ENCODE measurements around the gene DNMT1.

DNMT1 gene

DNA sequence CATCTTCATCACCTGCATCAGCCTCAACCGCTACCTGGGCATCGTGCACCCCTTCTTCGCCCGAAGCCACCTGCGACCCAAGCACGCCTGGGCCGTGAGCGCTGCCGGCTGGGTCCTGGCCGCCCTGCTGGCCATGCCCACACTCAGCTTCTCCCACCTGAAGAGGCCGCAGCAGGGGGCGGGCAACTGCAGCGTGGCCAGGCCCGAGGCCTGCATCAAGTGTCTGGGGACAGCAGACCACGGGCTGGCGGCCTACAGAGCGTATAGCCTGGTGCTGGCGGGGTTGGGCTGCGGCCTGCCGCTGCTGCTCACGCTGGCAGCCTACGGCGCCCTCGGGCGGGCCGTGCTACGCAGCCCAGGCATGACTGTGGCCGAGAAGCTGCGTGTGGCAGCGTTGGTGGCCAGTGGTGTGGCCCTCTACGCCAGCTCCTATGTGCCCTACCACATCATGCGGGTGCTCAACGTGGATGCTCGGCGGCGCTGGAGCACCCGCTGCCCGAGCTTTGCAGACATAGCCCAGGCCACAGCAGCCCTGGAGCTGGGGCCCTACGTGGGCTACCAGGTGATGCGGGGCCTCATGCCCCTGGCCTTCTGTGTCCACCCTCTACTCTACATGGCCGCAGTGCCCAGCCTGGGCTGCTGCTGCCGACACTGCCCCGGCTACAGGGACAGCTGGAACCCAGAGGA, 80.6 kb downstream of the DNMT1 start:
- DNase-seq (peak; percentile 32), ATAC-seq (peak; percentile 2)

DNA sequence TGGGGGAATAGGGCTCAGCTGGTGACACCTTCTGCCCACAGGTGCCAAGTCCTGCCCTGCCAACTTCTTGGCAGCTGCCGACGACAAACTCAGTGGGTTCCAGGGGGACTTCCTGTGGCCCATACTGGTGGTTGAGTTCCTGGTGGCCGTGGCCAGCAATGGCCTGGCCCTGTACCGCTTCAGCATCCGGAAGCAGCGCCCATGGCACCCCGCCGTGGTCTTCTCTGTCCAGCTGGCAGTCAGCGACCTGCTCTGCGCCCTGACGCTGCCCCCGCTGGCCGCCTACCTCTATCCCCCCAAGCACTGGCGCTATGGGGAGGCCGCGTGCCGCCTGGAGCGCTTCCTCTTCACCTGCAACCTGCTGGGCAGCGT, 81.2 kb downstream of the DNMT1 start:
- ATAC-seq (no peak), DNase-seq (peak; percentile 40)

DNA sequence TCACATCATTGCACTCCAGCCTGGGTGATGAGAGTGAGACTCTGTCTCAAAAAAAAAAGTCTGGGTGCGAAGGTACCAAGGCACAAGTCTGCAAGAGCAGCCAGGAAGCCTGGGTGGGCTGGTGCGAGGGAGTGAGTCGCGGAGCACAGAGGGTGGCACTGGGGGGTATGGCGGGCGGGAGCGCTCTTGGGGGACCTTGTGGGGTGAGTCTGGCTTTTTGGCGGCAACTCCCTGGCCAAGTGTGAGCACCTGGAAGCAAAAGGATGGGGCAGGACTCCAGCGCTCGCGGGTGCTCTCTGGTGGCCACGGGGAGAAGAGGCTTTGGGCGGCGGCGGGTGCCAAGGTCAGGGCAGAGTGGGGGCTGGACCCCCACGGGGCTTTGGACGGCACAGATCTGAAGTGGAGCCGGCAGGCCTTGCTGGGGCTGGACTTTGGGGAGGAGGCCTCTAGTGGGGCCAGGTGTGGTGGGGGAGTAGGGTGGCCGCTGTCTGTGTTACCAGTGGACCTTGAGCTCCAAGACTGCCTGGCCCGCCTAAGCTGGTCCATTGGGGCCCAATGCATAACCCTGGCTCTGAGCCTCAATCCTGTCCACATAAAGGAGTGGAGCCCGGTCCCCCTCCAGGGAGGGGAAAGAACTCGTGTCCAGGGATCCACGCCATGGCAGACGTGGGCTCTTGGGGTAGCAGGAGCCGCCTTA, 81.7 kb downstream of the DNMT1 start:
- DNase-seq, result peak; percentile 84

DNA sequence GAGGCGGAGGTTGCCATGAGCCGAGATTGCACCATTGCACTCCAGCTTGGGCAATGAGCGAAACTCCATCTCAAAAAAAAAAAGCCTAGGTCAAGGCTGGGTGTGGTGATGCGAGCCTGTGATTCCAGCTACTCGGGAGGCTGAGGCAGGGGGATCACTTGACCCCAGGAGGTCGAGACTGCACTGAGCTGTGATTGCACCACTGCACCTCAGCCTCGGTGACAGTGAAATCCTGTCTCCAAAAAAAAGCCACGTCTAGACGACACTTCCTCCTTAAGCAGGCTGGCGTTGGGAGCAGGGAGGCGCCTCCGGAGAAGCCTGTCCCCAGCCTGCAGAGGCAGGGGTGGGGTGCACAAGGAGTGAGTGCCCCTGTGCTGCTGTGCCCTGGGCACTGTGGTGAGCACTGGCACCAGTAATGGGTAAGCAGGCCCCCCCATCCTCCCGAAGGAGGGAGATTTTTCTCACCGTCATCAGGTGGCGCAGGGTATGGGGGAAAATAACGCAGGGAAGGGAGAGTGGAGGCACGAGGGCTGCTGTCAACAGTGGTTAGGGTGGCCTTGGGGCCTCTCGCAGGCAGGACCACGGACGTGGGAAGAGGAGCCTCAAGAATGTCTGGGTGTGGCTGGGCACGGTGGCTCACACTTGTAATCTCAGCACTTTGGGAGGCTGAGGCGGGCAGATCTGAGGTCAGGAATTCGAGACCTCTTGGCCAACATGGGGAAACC, 82.6 kb downstream of the DNMT1 start:
- peak; percentile 61 for ATAC-seq
- DNase-seq, result peak; percentile 80

More for the DNA sequence above, 81.7 kb downstream of the DNMT1 start:
- peak; percentile 26 for ATAC-seq

DNA sequence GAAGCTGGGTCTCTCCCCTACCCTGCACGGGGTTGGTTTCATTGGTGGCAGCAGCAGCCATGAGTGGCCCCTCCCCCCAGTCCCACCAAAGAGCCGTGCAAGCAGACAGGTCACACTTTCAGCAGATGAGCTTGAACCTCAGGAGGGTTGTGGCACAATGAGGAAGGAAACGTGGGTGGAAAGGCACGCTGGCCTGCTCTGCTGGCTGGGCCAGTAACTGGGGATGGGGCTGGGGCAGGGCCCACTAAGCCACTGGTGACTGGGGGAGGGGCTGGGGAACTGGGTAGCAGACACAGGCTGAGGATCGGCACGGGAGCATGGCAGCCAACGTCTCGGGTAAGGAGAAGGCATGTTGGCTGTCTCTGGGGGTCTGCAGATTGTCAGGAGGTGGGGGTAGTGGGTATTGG, 83.3 kb downstream of the DNMT1 start, which contains the start of gene P2RY11:
TSS of gene P2RY11 (plus strand) at position 289 of the 407 bp plus-strand sequence. CDS start at position 318, 29 bp downstream.
- ATAC-seq (peak; percentile 4), DNase-seq (peak; percentile 79)

DNA sequence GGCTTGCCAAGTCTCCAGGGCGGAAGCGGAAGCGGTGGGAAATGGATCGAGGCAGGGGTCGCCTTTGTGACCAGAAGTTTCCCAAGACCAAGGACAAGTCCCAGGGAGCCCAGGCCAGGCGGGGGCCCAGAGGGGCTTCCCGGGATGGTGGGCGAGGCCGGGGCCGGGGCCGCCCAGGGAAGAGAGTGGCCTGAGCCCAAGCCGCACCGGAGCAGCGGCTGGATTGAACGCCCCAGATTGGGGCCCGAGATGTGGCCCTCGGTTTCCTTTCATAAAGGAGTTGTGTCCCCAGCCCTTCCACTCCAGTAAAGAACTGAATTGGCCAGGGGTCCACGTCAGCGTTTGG, 83.8 kb downstream of the DNMT1 start:
- DNase-seq (no peak), ATAC-seq (no peak)

DNA sequence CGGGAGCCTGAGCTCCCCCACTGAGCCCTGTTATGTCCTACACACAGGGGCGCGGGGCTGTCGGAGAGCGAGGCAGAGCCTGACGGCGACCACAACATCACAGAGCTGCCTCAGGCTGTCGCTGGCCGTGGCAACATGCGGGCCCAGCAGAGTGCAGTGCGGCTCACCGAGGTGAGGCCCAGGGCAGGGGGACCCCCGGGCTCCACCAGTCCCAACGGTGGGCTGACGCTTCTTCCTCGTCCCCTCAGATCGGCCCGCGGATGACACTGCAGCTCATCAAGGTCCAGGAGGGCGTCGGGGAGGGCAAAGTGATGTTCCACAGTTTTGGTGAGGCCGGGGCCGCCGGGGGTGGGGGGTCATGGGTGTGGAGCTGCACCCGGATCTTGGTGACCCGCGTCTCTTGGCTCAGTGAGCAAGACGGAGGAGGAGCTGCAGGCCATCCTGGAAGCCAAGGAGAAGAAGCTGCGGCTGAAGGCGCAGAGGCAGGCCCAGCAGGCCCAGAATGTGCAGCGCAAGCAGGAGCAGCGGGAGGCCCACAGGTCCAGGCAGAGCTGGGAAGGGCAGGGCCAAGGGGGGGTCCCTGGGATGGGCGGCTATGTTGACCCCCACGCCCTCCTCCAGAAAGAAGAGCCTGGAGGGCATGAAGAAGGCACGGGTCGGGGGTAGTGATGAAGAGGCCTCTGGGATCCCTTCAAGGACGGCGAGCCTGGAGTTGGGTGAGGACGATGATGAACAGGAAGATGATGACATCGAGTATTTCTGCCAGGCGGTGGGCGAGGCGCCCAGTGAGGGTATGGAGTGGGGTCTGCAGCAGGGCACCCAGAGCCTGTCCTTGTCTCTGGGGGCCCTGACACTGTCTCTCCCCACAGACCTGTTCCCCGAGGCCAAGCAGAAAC, 84.4 kb downstream of the DNMT1 start:
- DNase-seq (no peak), ATAC-seq (no peak)

DNA sequence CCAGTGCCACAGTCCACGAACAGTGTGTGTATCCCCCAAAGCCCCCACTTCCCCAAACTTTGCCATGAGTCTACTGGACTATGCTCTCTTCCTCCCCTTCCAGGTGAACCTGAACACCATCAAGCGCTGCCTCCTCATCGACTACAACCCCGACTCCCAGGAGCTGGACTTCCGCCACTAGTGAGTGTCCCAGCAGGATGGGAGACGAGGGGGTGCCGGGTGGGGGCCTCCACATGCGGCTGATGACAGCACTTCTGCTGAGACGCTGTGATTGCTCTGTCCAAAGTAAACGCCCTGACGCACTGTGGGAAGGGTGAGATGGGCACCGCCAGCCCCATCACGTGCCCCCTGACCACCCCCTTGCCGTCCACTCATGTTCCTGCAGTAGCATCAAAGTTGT, 85.2 kb downstream of the DNMT1 start:
- ATAC-seq (no peak), DNase-seq (no peak)

DNA sequence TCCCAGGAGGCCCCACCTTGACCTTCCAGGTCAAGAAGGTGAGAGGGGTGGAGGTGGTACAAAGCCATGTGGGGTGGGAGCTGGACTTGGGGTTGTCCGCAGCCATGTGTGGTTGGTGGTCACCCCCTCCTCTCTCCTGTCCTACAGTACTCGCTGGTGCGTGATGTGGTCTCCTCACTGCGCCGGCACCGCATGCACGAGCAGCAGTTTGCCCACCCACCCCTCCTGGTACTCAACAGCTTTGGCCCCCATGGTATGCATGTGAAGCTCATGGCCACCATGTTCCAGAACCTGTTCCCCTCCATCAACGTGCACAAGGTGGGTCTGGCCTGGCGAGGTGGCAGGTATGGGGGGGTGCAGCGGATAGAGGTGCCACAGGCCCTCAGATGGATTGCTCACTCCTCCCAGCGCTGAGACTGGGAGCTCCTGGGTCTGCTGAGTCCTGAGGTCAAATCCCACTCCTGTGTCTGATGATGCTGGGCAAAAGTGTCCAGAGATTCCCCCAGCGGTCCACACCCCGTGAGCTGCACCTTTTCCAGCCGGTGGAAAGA, 86.9 kb downstream of the DNMT1 start:
- no peak for ATAC-seq
- DNase-seq, result no peak

DNA sequence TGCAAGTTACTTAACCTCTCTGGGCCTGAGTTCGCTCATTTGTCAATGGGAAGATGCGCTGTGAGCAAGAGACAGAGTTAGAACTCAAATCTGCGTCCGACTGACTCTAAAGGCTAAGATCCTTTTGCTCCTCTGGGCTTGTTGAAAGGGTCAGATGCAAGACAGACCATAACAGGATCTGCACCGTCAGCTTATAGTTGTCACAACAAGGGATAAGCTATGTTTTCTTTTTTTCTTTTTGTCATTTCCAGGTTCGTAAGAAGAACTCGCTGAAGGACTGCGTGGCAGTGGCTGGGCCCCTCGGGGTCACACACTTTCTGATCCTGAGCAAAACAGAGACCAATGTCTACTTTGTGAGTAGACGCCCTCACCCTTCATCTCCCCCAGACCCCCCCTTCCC, 87.5 kb downstream of the DNMT1 start:
- no peak for DNase-seq
- ATAC-seq, result no peak

DNA sequence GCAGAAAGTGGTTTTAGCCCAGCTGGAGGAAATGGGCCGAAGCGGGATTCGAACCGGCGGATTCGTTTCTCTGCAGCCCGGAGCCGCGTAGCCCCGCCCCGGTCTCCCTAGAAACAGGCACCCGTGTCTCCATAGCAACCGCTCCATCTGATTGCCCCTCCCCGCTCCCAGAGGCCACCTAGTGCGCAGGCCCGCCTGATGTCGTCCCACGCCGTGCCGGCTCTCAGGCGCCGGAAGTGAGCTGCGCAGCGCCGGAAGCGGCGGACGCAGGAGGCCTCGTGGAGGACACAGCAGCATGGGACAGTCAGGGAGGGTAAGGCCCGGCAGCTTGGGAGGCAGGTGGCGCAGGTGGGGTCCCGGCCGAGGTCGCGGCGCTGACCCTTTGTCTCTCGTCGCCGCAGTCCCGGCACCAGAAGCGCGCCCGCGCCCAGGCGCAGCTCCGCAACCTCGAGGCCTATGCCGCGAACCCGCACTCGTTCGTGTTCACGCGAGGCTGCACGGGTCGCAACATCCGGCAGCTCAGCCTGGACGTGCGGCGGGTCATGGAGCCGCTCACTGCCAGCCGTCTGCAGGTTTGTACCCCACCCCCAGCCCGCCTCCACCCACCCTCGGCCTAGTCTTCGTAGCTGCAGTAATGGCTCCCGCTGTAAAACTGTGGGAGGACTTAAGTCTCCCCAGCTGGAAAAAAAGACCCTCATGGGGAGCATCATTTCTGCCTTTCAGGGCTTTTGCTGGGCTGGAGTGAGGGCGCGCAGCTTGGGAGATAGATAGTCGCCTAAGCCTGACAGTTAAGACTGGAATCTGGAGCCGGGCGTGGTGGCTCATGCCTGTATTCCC, 88.4 kb downstream of the DNMT1 start, which contains the start of gene PPAN:
TSS of gene PPAN (plus strand) at position 263 of the 837 bp plus-strand sequence. CDS start at position 296, 33 bp downstream.
- peak; percentile 97 for DNase-seq
- ATAC-seq, result peak; percentile 71

DNA sequence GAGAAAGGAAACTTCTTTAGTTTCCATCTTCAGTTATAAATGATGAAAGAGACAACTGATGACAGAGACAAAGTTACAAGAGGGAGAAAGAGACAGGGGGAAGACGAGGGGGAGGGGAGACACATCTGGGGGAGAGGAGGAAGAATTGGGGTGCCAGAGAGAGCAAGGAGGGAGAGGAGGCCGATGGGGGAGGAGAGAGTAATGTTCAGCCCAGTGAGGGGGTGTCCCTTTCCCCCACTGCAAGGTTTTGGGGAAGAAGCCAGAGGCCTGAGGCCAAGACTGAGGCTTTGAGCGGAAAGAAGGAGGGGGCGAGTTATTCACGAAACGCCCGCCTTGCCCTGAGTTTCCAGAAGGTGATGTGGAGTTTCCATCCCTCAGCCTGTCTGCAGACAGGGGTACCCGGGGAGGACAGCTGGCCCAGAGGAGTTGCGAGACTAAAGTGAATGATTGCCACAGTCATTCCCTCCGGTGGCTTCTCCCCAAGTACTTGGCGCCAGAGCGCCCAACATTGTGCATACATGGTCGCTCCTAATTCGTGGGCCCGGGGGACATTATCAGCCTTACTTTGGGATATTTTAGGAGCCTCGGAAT, 89.1 kb downstream of the DNMT1 start:
- peak; percentile 86 for DNase-seq
- ATAC-seq, result peak; percentile 53

DNA sequence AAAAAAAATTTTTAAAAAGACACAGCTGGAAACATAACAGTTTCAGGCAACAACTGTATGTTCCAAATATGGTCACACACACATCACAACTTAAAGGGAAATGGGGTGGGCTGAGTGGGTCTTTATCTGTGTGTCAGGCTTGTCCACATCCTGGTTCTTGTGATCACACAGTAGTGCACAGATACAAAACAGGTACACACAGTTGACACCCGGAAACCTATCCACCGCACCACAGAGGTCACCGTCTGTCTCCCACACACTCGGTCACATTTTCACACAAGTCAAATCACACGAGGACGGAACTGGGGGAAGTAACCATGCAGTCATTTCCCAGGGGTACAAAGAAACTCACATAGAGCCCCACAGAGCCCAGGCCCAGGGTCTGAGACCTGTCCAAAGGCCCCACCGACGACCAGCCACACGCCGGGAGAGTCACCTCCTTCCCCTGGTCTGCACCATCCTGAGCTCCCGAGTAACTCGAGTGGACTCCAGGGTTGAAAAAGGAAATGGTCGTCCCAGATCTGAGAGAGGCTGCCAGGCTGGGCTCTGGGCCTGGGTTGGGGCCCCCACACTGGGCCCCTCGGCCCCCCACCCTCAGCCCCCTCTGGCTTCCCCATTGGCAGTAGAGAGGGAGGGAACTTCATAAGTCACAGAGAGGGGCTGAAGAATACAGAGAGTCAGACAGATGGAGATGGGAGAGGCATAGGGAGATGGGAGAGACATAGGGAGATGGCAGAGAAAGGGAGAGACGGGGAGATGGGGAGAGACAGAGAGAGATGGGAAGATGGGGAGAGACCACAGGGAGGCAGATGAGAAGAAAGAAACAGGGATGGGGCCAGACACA, 89.9 kb downstream of the DNMT1 start:
- DNase-seq, result peak; percentile 78

DNA sequence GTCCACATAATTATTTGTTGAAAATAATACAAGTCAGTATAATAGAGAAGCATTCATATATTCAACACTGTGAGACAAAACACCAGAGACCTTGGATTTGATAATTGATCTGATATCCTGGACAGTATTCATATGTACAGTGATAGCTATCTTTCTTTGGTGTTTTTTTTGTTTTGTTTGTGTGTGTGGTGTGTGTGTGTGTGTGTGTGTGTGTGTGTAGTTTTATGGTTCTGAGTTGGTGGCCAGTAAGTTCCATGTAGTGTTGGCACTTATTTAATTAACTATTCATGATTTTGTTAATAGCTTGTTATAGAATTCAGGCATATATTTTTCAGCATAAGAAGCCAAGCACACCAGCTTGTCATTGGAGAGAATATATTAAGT, 90.6 kb downstream of the DNMT1 start:
- no peak for DNase-seq
- no peak for ATAC-seq

More for the DNA sequence above, 89.9 kb downstream of the DNMT1 start:
- peak; percentile 73 for ATAC-seq

DNA sequence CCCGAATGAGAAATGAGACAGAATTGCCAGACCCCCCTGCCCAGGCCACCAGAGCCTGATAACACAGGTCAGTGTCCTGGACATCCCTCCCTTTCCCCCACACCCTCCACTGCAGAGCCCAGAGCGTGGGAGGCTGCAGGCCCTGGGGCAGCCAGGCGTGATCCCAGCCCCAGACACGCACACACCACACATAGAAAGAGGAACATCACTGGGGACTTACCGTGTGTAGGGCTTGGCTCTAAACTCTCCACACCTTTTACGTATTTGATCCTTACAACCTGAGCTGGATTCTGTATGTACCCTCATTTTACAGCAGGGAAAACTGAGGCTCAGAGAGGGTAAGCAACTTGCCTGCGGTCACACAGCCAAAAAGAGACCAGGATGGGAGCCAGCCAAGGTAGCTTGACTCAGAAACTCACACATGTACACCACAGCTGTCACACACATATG, 91.9 kb downstream of the DNMT1 start:
- no peak for DNase-seq
- ATAC-seq, result no peak

DNA sequence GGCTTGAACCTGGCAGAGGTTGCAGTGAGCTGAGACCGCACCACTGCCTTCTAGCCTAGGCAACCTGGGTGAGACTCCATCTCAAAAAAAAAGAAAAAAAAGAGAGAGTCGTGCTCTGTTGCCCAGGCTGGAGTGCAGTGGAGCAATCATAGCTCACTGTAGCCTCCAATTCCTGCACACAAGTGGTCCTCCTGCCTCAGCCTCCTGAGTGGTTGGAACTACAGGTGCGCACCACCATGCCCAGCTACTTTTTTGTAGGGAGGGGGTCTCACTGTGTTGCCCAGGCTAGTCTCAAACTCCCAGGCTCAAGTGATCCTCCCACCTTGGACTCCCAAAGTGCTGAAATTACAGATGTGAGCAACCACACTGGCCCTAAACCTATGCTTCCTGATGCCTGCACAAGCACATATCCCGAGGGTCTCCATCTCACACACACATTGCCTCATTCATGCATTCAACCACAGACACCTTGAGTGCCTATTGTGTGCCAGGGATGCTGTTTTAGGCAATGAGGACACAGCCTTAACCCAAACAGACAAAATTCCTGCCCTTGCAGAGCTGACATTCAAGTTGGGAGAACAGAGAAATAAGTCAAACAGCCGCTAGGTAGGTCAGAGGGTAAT, 94.5 kb downstream of the DNMT1 start:
- DNase-seq, result no peak
- no peak for ATAC-seq

DNA sequence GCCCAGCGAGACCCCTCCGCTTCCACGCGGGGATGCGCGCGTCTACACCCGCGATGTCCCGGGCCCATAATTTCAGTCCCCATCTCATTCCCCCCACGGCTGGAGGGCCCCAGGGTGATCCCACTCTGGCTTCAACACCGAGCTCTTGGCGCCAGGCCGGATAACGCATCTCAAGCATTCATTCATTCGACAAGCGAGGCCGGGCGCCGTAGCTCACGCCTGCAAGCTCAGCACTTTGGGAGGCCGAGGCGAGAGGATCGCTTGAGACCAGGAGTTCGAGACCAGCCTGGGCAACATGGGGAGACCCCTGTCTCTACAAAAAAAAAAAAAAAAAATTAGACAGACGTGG, 98.2 kb downstream of the DNMT1 start:
- ATAC-seq (no peak), DNase-seq (no peak)

DNA sequence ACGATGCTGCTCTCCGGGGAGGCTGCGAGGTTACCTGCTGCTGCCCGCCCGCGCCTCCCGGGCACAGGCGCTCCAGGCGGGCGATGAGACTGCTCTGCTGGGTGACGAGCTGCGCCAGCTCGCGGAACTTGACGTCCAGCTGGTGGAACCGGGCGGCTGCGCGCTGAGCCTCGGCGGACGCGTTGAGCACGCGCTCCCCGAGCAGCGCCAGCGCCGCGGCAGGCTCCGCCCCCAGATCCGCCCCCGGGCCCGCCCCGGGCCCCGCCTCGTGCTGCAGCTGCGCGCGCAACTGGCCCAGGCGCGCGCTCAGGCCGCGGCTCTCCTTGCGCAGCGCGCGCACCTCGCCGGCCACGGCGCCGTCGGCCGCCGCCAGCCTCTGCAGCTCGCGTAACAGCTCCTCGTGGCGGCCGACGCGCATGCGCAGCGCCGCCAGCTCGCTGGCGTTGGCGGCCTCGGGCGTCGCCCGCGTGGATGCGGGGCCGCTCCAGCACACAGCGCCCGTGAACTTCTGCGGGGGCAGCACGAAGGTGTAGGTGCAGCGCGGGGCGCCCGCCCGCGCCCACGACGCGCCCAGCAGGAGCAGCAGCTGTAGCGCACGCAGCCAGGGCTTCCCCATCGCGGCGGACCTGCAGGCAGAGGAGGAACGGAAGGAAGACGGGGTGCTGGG, 98.7 kb downstream of the DNMT1 start:
- ATAC-seq (peak; percentile 90), DNase-seq (peak; percentile 93)

DNA sequence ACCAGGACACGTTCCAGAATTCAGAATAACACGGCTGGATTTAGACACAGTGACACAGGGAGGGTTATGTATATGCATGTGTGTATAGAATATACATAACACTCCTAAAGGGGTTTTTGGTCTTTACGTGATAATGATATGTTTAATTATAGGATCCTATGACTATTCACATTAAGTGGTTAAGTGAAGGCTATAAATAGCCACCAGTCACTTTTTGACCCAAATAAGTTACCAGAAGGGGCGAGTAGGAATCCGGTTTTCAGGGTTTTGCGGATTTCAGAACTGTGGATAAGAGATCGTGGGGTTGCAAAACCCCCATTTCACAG, 99.2 kb downstream of the DNMT1 start:
- ATAC-seq, result no peak

More for the DNA sequence above, 99.2 kb downstream of the DNMT1 start:
- DNase-seq, result no peak
